ENCODE results near the gene RPP14.
"Not testable (repeated sequence)": the region's sequence is repeated elsewhere in the genome, so short reads cannot be mapped to it uniquely, and the experiment has no call there.

RPP14 gene

DNA sequence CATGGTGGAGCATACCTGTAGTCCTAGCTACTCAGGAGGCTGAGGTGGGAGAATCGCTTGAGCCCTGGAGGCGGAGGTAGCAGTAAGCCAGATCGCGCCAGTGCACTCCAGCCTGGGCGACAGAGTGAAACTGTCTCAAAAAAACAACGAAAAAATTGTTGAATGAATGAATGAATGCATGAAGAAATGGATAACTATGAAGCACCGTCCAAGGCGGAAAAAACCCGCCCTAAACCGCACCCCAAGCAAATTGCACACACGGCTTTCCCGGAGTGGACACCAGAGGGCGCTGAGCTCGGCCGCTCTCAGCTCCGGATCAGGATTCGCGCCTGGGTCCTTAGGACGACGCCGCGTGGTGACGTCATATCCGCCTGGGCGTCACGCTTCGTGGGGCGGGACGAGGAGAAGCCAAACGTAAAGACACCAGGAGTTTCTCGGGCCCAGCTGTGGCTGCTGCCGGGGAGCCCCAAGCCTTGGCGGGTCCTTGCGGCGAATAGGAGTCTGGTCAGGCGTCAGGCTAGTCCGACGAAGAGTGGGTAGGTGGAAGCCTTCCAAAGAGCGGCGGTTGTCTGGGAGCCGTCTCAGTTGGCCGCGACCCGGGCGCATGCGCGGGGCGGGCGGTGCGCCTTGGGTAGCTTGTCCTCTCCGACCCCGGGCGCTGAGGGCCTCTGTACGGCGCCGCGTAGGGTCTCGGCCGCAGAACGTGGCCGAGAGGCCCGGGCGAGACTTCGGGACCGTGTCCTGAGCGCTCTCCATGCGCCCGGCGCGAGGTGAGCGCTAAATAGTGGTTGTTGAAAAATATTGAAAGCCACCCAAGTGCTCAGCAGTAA lies at the start of gene RPP14, which contains the start of gene HTD2:
Gene RPP14 (plus strand): TSS at position 364 of the 830 bp plus-strand sequence. CDS start 4,085 bp downstream, outside the sequence.
Gene HTD2 (plus strand): TSS at position 639 of the 830 bp plus-strand sequence. CDS start 11,094 bp downstream, outside the sequence.
- Histone ChIP-seq H3K4me1 (ENCODE audit: control insufficient read depth, insufficient read depth, low read length) (peaks cover 16% of the 10 kb centered on the region), H3K36me3 (ENCODE audit: control insufficient read depth, insufficient read depth, low read length) (peaks cover 1% of the 10 kb centered on the region), H3K27ac (ENCODE audit: low read depth, low read length) (peak within 1 kb of the TSS; percentile 99), H3K4me3 (ENCODE audit: low read length) (peak within 1 kb of the TSS; percentile 98), H3K27me3 (ENCODE audit: control insufficient read depth, insufficient read depth, low read length) (no peaks in the 10 kb centered on the region), H3K9ac (ENCODE audit: low read length) (peak within 1 kb of the TSS; percentile 93)

DNA sequence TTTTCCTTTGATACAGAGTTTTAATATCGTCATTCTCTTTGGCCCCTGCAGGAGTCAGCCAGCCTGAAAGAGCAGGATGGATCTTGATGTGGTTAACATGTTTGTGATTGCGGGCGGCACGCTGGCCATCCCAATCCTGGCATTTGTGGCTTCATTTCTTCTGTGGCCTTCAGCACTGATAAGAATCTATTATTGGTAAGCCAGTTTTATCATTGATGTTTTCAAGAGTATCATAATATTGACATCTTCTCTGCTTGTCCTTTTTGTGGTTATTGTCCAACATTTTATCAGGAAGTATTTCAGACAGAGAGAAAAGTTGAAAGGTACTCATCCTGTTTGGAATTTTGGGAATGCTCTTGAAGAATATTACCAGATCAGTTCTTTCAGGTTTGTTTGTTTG lies 49.5 kb upstream of the RPP14 start:
- Histone ChIP-seq H3K27me3 (ENCODE audit: control insufficient read depth, insufficient read depth, low read length) (no peaks in the 10 kb centered on the region), H3K4me3 (ENCODE audit: low read length) (no peak overlapping the region), H3K36me3 (ENCODE audit: control insufficient read depth, insufficient read depth, low read length) (peaks cover 8% of the 10 kb centered on the region), H3K27ac (ENCODE audit: low read depth, low read length) (no peak overlapping the region), H3K4me1 (ENCODE audit: control insufficient read depth, insufficient read depth, low read length) (peaks cover 13% of the 10 kb centered on the region), H3K9ac (ENCODE audit: low read length) (no peak overlapping the region)

DNA sequence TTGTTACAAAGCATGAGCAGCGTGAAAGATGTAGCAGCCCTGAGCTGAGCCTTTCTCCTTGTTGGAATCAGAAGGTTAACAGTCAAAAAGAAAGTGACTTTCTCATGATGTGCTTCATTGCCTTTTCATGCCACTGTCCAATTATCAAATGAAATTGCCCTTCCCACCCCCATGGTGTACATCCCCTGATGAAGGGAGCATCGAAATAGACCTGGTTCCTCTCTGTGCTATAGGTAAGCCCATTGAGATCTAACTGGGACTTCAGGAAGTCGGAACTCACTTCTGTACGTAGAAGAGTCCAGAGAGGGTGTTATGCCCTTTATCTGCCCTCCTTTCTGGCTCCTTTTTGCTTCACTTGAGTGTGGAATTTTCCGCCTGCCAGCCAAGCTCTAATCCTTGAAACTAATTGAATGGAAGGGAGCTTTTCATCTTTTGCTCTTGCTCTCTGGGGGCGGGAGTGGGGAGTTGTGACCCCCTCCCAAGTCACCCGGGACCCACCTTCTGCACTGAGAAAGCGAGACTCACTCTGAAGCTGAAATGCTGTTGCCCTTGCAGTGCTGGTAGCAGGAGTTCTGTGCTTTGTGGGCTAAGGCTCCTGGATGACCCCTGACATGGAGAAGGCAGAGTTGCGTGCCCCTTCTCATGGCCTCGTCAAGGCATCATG lies 47.5 kb upstream of the RPP14 start:
- H3K4me3 ChIP-seq (ENCODE audit: low read length), result no peak overlapping the region
- no peak overlapping the region for H3K27ac ChIP-seq (ENCODE audit: low read depth, low read length)
- H3K36me3 ChIP-seq (ENCODE audit: control insufficient read depth, insufficient read depth, low read length), result peaks cover 8% of the 10 kb centered on the region
- no peak overlapping the region for H3K9ac ChIP-seq (ENCODE audit: low read length)
- no peaks in the 10 kb centered on the region for H3K27me3 ChIP-seq (ENCODE audit: control insufficient read depth, insufficient read depth, low read length)
- peaks cover 5% of the 10 kb centered on the region for H3K4me1 ChIP-seq (ENCODE audit: control insufficient read depth, insufficient read depth, low read length)

DNA sequence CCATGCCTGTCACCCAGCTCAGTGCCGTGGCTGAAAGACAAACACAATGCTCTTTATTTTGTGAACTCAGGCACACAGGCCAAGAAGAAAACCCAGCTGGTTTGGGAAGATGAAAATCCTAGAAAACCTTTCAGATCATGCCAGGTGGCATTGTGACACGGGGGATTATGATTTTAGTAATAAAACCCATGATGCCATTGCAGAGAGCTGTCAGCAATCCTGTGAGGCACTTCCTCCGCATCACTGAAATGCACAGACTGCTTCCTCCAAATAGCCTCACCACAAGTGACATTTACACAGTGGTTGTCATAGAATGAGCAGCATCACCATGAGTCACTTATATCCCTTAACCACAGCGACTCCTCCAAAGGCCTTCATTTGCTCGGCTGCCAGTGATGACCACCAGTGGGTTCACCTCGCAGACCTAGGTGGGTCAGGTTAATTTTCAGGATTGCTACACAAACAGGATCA lies 45.7 kb upstream of the RPP14 start:
- no peak overlapping the region for H3K9ac ChIP-seq (ENCODE audit: low read length)
- no peak overlapping the region for H3K27ac ChIP-seq (ENCODE audit: low read depth, low read length)
- H3K27me3 ChIP-seq (ENCODE audit: control insufficient read depth, insufficient read depth, low read length), result no peaks in the 10 kb centered on the region
- no peak overlapping the region for H3K4me3 ChIP-seq (ENCODE audit: low read length)
- H3K36me3 ChIP-seq (ENCODE audit: control insufficient read depth, insufficient read depth, low read length), result peaks cover 8% of the 10 kb centered on the region
- no peaks in the 10 kb centered on the region for H3K4me1 ChIP-seq (ENCODE audit: control insufficient read depth, insufficient read depth, low read length)

DNA sequence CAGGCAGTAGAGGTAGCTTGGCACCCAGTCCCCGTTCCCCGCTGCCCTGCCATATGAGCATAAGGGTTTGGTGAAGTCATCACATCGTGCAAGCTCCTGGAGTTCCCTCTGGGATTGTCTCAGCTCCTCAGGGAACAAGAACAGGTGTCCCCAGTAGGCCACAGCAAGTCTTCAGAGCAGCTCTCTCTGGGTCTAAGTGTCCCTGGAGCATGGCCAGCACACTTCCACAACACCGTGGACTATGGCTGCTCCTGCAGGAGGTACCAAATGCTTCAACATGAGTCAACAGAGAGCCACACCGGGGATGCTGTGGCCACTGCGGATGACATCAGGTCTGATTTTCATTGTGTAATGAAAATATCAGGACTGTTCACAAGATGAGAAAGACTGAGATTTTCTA lies 45.3 kb upstream of the RPP14 start:
- Histone ChIP-seq H3K4me3 (ENCODE audit: low read length) (no peak overlapping the region), H3K4me1 (ENCODE audit: control insufficient read depth, insufficient read depth, low read length) (no peaks in the 10 kb centered on the region), H3K9ac (ENCODE audit: low read length) (no peak overlapping the region), H3K27me3 (ENCODE audit: control insufficient read depth, insufficient read depth, low read length) (no peaks in the 10 kb centered on the region), H3K27ac (ENCODE audit: low read depth, low read length) (no peak overlapping the region), H3K36me3 (ENCODE audit: control insufficient read depth, insufficient read depth, low read length) (peaks cover 8% of the 10 kb centered on the region)

DNA sequence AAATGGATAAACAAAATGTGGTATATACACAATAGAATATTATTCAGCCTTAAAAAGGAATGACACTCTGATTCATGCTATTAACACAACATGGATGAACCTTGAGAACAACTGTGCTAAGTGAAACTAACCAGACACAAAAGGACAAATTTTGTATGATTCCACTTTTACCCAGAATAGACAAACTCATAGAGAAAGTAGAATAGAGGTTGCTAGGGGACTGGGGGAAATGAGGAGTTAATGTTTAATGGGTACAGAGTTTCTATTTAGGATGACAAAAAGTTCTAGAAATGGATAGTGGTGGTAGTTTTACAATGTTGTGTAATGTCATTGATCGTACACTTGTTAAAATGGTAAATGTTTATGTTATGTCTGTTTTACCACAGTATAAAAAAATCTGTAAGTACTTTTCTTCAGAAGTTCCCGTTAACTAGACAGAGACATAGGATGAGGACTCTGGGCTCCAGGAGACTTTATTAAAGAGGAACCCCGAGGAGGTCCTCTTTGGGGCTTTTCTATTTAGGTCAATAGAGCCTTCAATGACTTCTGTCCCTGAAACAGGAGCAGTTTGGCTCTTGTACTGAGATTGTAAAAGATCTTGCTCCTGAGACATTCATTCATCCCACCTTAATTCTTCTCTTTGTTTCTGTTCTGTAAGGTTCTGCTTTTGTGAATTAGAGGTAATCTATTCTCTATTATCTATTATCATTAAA lies 43.9 kb upstream of the RPP14 start:
- Histone ChIP-seq H3K4me3 (ENCODE audit: low read length) (no peak overlapping the region), H3K9ac (ENCODE audit: low read length) (no peak overlapping the region), H3K36me3 (ENCODE audit: control insufficient read depth, insufficient read depth, low read length) (peaks cover 11% of the 10 kb centered on the region), H3K4me1 (ENCODE audit: control insufficient read depth, insufficient read depth, low read length) (no peaks in the 10 kb centered on the region), H3K27me3 (ENCODE audit: control insufficient read depth, insufficient read depth, low read length) (no peaks in the 10 kb centered on the region), H3K27ac (ENCODE audit: low read depth, low read length) (no peak overlapping the region)

DNA sequence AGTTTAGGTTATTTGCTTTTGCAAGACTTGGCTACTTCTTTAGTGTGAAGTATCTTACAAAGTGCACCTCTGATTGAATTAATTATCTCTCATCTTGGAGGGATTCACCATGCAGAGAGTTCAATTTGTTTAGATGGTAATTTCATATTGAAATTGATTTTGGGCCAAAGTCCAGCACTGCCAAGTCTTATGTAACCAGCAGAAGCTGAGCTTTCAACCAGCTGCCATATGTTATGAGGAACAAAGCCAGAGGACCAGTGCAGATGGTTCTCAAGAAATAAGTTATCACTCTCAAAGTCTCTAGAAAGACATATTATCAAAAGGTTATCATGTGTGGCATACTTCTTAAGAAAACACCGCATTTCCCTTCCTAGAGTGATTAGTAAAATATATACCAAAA lies 39.5 kb upstream of the RPP14 start:
- Histone ChIP-seq H3K4me3 (ENCODE audit: low read length) (no peak overlapping the region), H3K9ac (ENCODE audit: low read length) (no peak overlapping the region), H3K36me3 (ENCODE audit: control insufficient read depth, insufficient read depth, low read length) (peaks cover 7% of the 10 kb centered on the region), H3K27me3 (ENCODE audit: control insufficient read depth, insufficient read depth, low read length) (no peaks in the 10 kb centered on the region), H3K27ac (ENCODE audit: low read depth, low read length) (no peak overlapping the region), H3K4me1 (ENCODE audit: control insufficient read depth, insufficient read depth, low read length) (no peaks in the 10 kb centered on the region)

DNA sequence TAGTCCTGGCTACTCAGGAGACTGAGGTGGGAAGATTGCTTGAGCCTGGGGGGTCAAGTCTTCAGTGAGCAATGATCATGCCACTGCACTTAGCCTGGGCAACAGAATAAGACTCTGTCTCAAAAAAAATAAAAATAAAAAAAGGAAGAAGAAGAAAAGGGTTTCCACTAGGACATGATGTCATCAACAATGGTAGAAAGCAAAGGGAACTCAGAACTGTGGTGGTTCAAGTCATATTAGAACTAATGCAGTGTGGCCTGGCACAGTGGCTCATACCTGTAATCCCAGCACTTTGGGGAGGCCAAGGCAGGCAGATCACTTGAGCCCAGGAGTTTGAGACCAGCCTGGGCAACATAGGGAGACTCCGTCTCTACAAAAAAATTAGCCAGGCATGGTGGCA lies 38.5 kb upstream of the RPP14 start:
- H3K27ac ChIP-seq (ENCODE audit: low read depth, low read length); H3K4me3 ChIP-seq (ENCODE audit: low read length); H3K9ac ChIP-seq (ENCODE audit: low read length); H3K27me3 ChIP-seq (ENCODE audit: control insufficient read depth, insufficient read depth, low read length); H3K4me1 ChIP-seq (ENCODE audit: control insufficient read depth, insufficient read depth, low read length); H3K36me3 ChIP-seq (ENCODE audit: control insufficient read depth, insufficient read depth, low read length): not testable (repeated sequence)

DNA sequence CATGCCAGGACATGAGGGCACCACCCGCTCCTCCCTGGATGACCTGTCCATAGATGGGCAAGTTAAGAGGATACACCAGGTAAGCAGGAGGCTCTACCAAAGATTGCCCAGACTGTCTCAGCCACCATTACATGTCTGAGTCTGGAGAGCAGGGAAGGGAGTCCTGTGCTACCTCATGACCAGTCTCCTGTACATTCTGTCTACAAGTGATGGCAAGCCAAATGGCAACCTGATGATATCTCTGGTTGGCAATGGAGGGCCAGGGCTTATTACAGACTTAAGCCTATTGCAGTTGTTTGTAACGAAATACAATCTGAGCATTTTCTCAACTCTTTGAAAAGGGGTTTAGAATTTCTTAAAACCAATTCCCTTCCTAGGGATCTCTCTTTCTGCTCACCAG lies 36.7 kb upstream of the RPP14 start:
- Histone ChIP-seq H3K36me3 (ENCODE audit: control insufficient read depth, insufficient read depth, low read length) (peaks cover 7% of the 10 kb centered on the region), H3K4me1 (ENCODE audit: control insufficient read depth, insufficient read depth, low read length) (no peaks in the 10 kb centered on the region), H3K4me3 (ENCODE audit: low read length) (no peak overlapping the region), H3K27ac (ENCODE audit: low read depth, low read length) (no peak overlapping the region), H3K9ac (ENCODE audit: low read length) (no peak overlapping the region), H3K27me3 (ENCODE audit: control insufficient read depth, insufficient read depth, low read length) (no peaks in the 10 kb centered on the region)

DNA sequence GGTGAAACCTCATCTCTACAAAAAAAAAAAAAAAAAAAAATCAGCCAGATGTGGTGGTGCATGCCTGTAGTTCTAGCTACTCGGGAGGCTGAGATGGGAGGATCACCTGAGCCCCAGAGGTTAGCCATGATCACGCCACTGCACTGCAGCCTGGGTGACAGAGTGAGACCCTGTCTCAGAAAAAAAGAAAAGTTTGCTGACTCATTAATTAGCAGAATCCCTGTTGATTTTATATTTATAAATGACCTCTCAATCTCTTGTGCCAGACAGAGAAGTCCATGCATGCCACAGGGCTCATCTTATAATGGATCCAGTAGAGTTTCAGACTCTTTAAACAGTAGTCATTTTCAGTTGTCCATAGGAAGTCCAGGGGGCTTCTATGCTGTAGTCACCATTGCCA lies 35.6 kb upstream of the RPP14 start:
- Histone ChIP-seq H3K4me3 (ENCODE audit: low read length) (no peak overlapping the region), H3K9ac (ENCODE audit: low read length) (no peak overlapping the region), H3K27ac (ENCODE audit: low read depth, low read length) (no peak overlapping the region), H3K27me3 (ENCODE audit: control insufficient read depth, insufficient read depth, low read length) (no peaks in the 10 kb centered on the region), H3K36me3 (ENCODE audit: control insufficient read depth, insufficient read depth, low read length) (peaks cover 10% of the 10 kb centered on the region), H3K4me1 (ENCODE audit: control insufficient read depth, insufficient read depth, low read length) (no peaks in the 10 kb centered on the region)

DNA sequence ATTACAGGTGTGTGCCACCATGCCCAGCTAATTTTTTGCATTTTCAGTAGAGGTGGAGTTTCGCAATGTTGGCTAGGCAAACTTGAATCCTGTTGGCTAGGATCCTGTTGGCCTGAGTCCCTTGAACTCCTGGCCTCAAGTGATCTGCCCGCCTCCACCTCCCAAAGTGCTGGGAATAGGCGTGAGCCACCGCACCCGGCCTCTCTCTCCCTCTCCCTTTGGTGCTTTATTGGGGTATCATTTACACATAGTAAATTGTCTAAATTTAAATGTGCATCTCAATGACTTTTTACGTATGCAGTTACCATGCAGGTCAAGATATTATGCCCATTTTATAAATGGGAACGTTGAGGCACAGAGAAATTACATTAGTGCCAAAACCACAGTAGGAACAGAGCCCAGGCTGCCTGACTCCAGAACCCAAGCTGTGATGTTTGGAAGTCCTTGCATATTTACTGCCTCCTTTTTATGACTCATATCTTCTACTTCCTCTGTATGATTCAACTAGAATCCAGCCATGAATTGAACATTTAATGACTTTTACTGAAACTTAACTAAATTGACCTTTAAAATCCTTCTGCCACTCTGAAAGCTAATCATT lies 34.0 kb upstream of the RPP14 start:
- H3K36me3 ChIP-seq (ENCODE audit: control insufficient read depth, insufficient read depth, low read length), result peaks cover 8% of the 10 kb centered on the region

DNA sequence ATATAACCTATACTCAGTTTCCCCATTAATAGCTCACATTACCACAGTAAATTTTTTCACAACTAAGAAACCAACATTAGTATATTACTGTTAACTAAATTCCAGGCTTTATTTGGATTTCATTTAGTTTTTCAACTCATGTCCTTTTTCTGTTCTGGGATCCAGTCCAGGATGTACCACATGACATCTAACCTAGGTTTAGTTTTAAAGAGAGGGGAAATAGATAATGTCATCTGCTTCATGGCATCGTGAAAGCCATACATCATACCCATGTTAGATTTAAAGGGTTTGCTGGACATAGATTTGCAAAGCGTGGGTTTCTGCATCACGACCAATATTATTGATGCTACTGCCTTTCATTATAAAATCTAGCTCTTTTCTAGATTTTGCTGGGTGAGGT lies 33.2 kb upstream of the RPP14 start:
- Histone ChIP-seq H3K9ac (ENCODE audit: low read length) (no peak overlapping the region), H3K27ac (ENCODE audit: low read depth, low read length) (no peak overlapping the region), H3K4me1 (ENCODE audit: control insufficient read depth, insufficient read depth, low read length) (no peaks in the 10 kb centered on the region), H3K4me3 (ENCODE audit: low read length) (no peak overlapping the region), H3K36me3 (ENCODE audit: control insufficient read depth, insufficient read depth, low read length) (peaks cover 6% of the 10 kb centered on the region), H3K27me3 (ENCODE audit: control insufficient read depth, insufficient read depth, low read length) (no peaks in the 10 kb centered on the region)

More for the DNA sequence above, 34.0 kb upstream of the RPP14 start:
- no peak overlapping the region for H3K4me3 ChIP-seq (ENCODE audit: low read length)
- H3K9ac ChIP-seq (ENCODE audit: low read length), result no peak overlapping the region
- no peaks in the 10 kb centered on the region for H3K4me1 ChIP-seq (ENCODE audit: control insufficient read depth, insufficient read depth, low read length)
- no peak overlapping the region for H3K27ac ChIP-seq (ENCODE audit: low read depth, low read length)
- H3K27me3 ChIP-seq (ENCODE audit: control insufficient read depth, insufficient read depth, low read length), result no peaks in the 10 kb centered on the region

Data from rectal smooth muscle tissue (tissue), 1 donor.